ENCODE results near the gene FCAMR.

- TF ChIP-seq CTCF (IDR thresholded peaks at IDR 0.05) (no peak), POLR2A (IDR thresholded peaks at IDR 0.05) (no peak)
These were observed 49.4 kb upstream of the FCAMR start for GRCh38 chr1:207019661-207020060.
